ENCODE measurements around the gene ADH7.

The ADH7 gene

DNA sequence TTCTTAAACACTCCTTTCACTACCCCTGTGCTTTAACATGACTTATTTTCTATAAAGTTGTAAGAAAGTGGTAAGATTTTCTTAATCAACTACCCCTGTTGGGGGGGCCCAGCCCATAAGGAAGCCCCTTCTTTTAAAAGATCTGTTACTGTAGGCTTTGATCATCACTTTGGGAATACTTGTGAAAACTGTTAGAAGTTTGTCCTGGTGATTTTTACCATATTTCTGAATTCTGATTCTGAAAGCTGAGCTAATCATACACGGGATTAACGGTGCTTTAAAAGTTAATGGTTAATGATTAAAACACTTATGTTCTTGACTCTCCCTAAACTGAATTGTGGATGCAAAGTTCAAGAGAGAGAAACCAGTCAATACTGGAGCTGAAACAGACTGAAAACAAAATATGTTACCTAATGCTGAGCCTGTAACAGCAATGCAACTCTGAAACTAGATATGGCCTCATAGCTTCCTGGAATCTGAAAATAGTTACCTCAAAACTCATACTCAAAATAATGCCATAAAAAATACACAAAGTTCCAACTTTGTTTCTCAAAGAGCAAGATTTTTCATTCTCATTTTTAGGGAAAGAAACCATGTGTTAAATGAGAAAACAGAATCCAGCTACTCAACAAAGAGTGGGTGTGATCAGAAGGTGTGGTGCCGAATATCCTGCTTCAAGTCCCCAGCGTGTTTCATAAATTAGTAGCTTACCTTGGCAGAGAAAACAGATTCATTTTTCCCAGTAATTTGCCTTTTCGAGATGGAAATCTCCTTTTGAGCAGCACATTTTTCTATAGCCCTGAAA, 31.6 kb downstream of the ADH7 start:
- Histone ChIP-seq H3K79me2 (ENCODE audit: insufficient read depth, low read length) (no peaks in the 10 kb centered on the region), H3K27ac (ENCODE audit: low read depth, low read length, poor library complexity, severe bottlenecking) (no peak overlapping the region), H3K9me3 (ENCODE audit: low read length) (no peaks in the 10 kb centered on the region), H3K27me3 (ENCODE audit: insufficient read depth, low read length) (no peaks in the 10 kb centered on the region), H4K20me1 (ENCODE audit: insufficient read depth, low read length) (no peaks in the 10 kb centered on the region), H3K4me2 (ENCODE audit: low read length) (no peak overlapping the region), H2AFZ (ENCODE audit: low read length) (no peak overlapping the region), H3K9me2 (ENCODE audit: low read depth, low read length) (no peaks in the 10 kb centered on the region), H3K36me3 (ENCODE audit: insufficient read depth, low read length) (no peaks in the 10 kb centered on the region), H3K4me1 (ENCODE audit: insufficient read depth, low read length, severe bottlenecking) (no peaks in the 10 kb centered on the region), H3K4me3 (ENCODE audit: low read depth, low read length, poor library complexity, severe bottlenecking) (no peak overlapping the region), H3F3A (ENCODE audit: insufficient read depth, low read length) (no peaks in the 10 kb centered on the region), H3K9ac (ENCODE audit: low read length) (no peak overlapping the region)
- TF ChIP-seq, protein P1, sequence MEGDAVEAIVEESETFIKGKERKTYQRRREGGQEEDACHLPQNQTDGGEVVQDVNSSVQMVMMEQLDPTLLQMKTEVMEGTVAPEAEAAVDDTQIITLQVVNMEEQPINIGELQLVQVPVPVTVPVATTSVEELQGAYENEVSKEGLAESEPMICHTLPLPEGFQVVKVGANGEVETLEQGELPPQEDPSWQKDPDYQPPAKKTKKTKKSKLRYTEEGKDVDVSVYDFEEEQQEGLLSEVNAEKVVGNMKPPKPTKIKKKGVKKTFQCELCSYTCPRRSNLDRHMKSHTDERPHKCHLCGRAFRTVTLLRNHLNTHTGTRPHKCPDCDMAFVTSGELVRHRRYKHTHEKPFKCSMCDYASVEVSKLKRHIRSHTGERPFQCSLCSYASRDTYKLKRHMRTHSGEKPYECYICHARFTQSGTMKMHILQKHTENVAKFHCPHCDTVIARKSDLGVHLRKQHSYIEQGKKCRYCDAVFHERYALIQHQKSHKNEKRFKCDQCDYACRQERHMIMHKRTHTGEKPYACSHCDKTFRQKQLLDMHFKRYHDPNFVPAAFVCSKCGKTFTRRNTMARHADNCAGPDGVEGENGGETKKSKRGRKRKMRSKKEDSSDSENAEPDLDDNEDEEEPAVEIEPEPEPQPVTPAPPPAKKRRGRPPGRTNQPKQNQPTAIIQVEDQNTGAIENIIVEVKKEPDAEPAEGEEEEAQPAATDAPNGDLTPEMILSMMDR (IDR thresholded peaks at IDR 0.05; ENCODE audit: low read length): no peak
- TF ChIP-seq EZH2 (IDR thresholded peaks at IDR 0.05; ENCODE audit: borderline replicate concordance, low read length): no peak

GRCh38 chr4:99402765-99403164, 32.4 kb downstream of the ADH7 start:
- Histone ChIP-seq H4K20me1 (ENCODE audit: insufficient read depth, low read length) (no peaks in the 10 kb centered on the region), H3K4me2 (ENCODE audit: low read length) (no peak overlapping the region), H3K9me2 (ENCODE audit: low read depth, low read length) (no peaks in the 10 kb centered on the region), H3K27me3 (ENCODE audit: insufficient read depth, low read length) (no peaks in the 10 kb centered on the region), H3K9me3 (ENCODE audit: low read length) (no peaks in the 10 kb centered on the region), H3F3A (ENCODE audit: insufficient read depth, low read length) (no peaks in the 10 kb centered on the region), H3K4me3 (ENCODE audit: low read depth, low read length, poor library complexity, severe bottlenecking) (no peak overlapping the region), H2AFZ (ENCODE audit: low read length) (no peak overlapping the region), H3K36me3 (ENCODE audit: insufficient read depth, low read length) (no peaks in the 10 kb centered on the region), H3K4me1 (ENCODE audit: insufficient read depth, low read length, severe bottlenecking) (no peaks in the 10 kb centered on the region), H3K27ac (ENCODE audit: low read depth, low read length, poor library complexity, severe bottlenecking) (no peak overlapping the region), H3K79me2 (ENCODE audit: insufficient read depth, low read length) (no peaks in the 10 kb centered on the region), H3K9ac (ENCODE audit: low read length) (no peak overlapping the region)
- TF ChIP-seq, protein P1 (IDR thresholded peaks at IDR 0.05; ENCODE audit: low read length): peak; percentile 41; the same call in 1 of the 2 replicates
- TF ChIP-seq EZH2 (IDR thresholded peaks at IDR 0.05; ENCODE audit: borderline replicate concordance, low read length): no peak

GRCh38 chr4:99400831-99401230, 34.3 kb downstream of the ADH7 start:
- H3K27me3 ChIP-seq (ENCODE audit: insufficient read depth, low read length): no peaks in the 10 kb centered on the region
- no peaks in the 10 kb centered on the region for H3K79me2 ChIP-seq (ENCODE audit: insufficient read depth, low read length)
- no peak overlapping the region for H3K27ac ChIP-seq (ENCODE audit: low read depth, low read length, poor library complexity, severe bottlenecking)
- H3K9ac ChIP-seq (ENCODE audit: low read length): no peak overlapping the region
- no peak overlapping the region for H3K4me2 ChIP-seq (ENCODE audit: low read length)
- H3F3A ChIP-seq (ENCODE audit: insufficient read depth, low read length): no peaks in the 10 kb centered on the region
- H3K9me3 ChIP-seq (ENCODE audit: low read length): no peaks in the 10 kb centered on the region
- H3K4me1 ChIP-seq (ENCODE audit: insufficient read depth, low read length, severe bottlenecking): no peaks in the 10 kb centered on the region
- H3K9me2 ChIP-seq (ENCODE audit: low read depth, low read length): no peaks in the 10 kb centered on the region
- H3K36me3 ChIP-seq (ENCODE audit: insufficient read depth, low read length): no peaks in the 10 kb centered on the region
- no peak overlapping the region for H3K4me3 ChIP-seq (ENCODE audit: low read depth, low read length, poor library complexity, severe bottlenecking)
- H4K20me1 ChIP-seq (ENCODE audit: insufficient read depth, low read length): no peaks in the 10 kb centered on the region
- no peak for TF ChIP-seq EZH2 (IDR thresholded peaks at IDR 0.05; ENCODE audit: borderline replicate concordance, low read length)
- TF ChIP-seq, protein P1 (IDR thresholded peaks at IDR 0.05; ENCODE audit: low read length): no peak
- no peak overlapping the region for H2AFZ ChIP-seq (ENCODE audit: low read length)
